WERI-Rb-1 (cell line): ENCODE measurements around the gene RIPOR2.
"Not testable (repeated sequence)": the region's sequence is repeated elsewhere in the genome, so short reads cannot be mapped to it uniquely, and the experiment has no call there.

Source experiments
- DNase-seq: peaks from one replicate; pipeline ENCODE4 v3.0.0-alpha.2; 2020
- H3K27ac ChIP-seq: fragments of 250-450 bp; sonication (Bioruptor Pico); 2 replicates; pipeline ENCODE4 v1.5.1; 2020; ENCODE audit warnings: mild to moderate bottlenecking, moderate library complexity
- H3K27me3 ChIP-seq: fragments of 250-450 bp; sonication (Bioruptor Pico); 2 replicates; pipeline ENCODE4 v1.5.1; 2021; ENCODE audit warnings: mild to moderate bottlenecking, low read depth, moderate library complexity; ENCODE audit not compliant: insufficient read depth, severe bottlenecking
- H3K36me3 ChIP-seq: fragments of 250-450 bp; sonication (Bioruptor Pico); 2 replicates; pipeline ENCODE4 v1.5.1; 2020; ENCODE audit warnings: mild to moderate bottlenecking, moderate library complexity
- H3K4me3 ChIP-seq: 2 replicates; pipeline ENCODE4 v1.5.1; 2011; ENCODE audit warnings: low read depth, mild to moderate bottlenecking, control low read depth, low read length
- H3K9me3 ChIP-seq: fragments of 250-450 bp; sonication (Bioruptor Pico); 2 replicates; pipeline ENCODE4 v1.5.1; 2021; ENCODE audit warnings: mild to moderate bottlenecking, moderate library complexity; ENCODE audit not compliant: severe bottlenecking
- CTCF ChIP-seq: IDR thresholded peaks from 2 replicates; pipeline ENCODE4 v1.5.1; 2011; ENCODE audit warnings: low read depth, mild to moderate bottlenecking, control low read depth, inconsistent platforms, low read length

Gene RIPOR2

GRCh38 chr6:24950218-24950941 lies 14.6 kb upstream of the RIPOR2 start:
- Histone ChIP-seq H3K36me3 (no peaks in the 10 kb centered on the region), H3K9me3 (peaks cover 2% of the 10 kb centered on the region), H3K27ac (no peak overlapping the region), H3K27me3 (no peaks in the 10 kb centered on the region), H3K4me3 (no peak overlapping the region)
- no peak for DNase-seq
- TF ChIP-seq CTCF, result no peak

GRCh38 chr6:24949020-24949569 lies 13.3 kb upstream of the RIPOR2 start:
- no peak for DNase-seq
- Histone ChIP-seq H3K27ac (no peak overlapping the region), H3K9me3 (peaks cover 9% of the 10 kb centered on the region), H3K4me3 (no peak overlapping the region), H3K36me3 (no peaks in the 10 kb centered on the region), H3K27me3 (no peaks in the 10 kb centered on the region)
- TF ChIP-seq CTCF, result no peak

- not testable (repeated sequence) for H3K36me3 ChIP-seq, H3K27ac ChIP-seq, H3K4me3 ChIP-seq, H3K27me3 ChIP-seq, DNase-seq
- H3K9me3 ChIP-seq, result peaks cover 12% of the 10 kb centered on the region
Measured at GRCh38 chr6:24948261-24948660, 12.5 kb upstream of the RIPOR2 start.

- no peak for TF ChIP-seq CTCF
- H3K9me3 ChIP-seq, result peaks cover 17% of the 10 kb centered on the region
- no peak for DNase-seq
Measured at GRCh38 chr6:24947636-24948035, 11.9 kb upstream of the RIPOR2 start.

GRCh38 chr6:24945054-24945453 lies 9.3 kb upstream of the RIPOR2 start:
- Histone ChIP-seq H3K27me3 (no peaks in the 10 kb centered on the region), H3K27ac (no peak overlapping the region), H3K4me3 (no peak overlapping the region), H3K36me3 (no peaks in the 10 kb centered on the region), H3K9me3 (peaks cover 17% of the 10 kb centered on the region)
- no peak for DNase-seq
- no peak for TF ChIP-seq CTCF

More at GRCh38 chr6:24947636-24948035, 11.9 kb upstream of the RIPOR2 start:
- Histone ChIP-seq H3K4me3 (no peak overlapping the region), H3K27ac (no peak overlapping the region), H3K27me3 (no peaks in the 10 kb centered on the region), H3K36me3 (no peaks in the 10 kb centered on the region)

GRCh38 chr6:24943774-24944173 lies 8.0 kb upstream of the RIPOR2 start:
- H3K36me3 ChIP-seq, result no peaks in the 10 kb centered on the region
- peaks cover 17% of the 10 kb centered on the region for H3K9me3 ChIP-seq
- no peak for DNase-seq
- no peaks in the 10 kb centered on the region for H3K27me3 ChIP-seq
- TF ChIP-seq CTCF, result no peak
- no peak overlapping the region for H3K4me3 ChIP-seq
- H3K27ac ChIP-seq, result no peak overlapping the region
